HUES6 (cell line): ENCODE data around the gene CCL17.

Source experiments
- H3K27ac ChIP-seq: 2 replicates; pipeline ENCODE4 v1.7.0; 2013; ENCODE audit warnings: low read depth, mild to moderate bottlenecking, low read length, inconsistent platforms
- H3K27me3 ChIP-seq: 2 replicates; pipeline ENCODE4 v1.6.1; 2013; ENCODE audit warnings: low read length; ENCODE audit not compliant: control insufficient read depth, insufficient read depth
- H3K36me3 ChIP-seq: 2 replicates; pipeline ENCODE4 v1.6.1; 2013; ENCODE audit warnings: low read length; ENCODE audit not compliant: control insufficient read depth, insufficient read depth
- H3K4me1 ChIP-seq: 2 replicates; pipeline ENCODE4 v1.6.1; 2013; ENCODE audit warnings: low read length; ENCODE audit not compliant: control insufficient read depth, insufficient read depth
- H3K4me3 ChIP-seq: 2 replicates; pipeline ENCODE4 v1.5.1; 2013; ENCODE audit warnings: low read depth, low read length
- H3K9ac ChIP-seq: one replicate; pipeline ENCODE4 v1.6.1; 2013; ENCODE audit warnings: mild to moderate bottlenecking, low read length
- H3K9me3 ChIP-seq: 2 replicates; pipeline ENCODE4 v1.6.1; 2013; ENCODE audit warnings: low read depth, low read length; ENCODE audit not compliant: control insufficient read depth, insufficient read depth

The CCL17 gene

GRCh38 chr16:57403965-57404817, at the start of gene CCL17:
TSS of gene CCL17 (plus strand) at chr16:57404767. CDS start at chr16:57413933, 9,166 bp downstream.
- Histone ChIP-seq H3K9me3 (no peaks in the 10 kb centered on the region), H3K4me3 (no peak within 1 kb of the TSS), H3K9ac (no peak within 1 kb of the TSS), H3K27me3 (0 out of 2 replicates have a peak, but pooled peaks cover 4% of the 10 kb centered on the region), H3K36me3 (no peaks in the 10 kb centered on the region), H3K4me1 (no peaks in the 10 kb centered on the region), H3K27ac (no peak within 1 kb of the TSS)

GRCh38 chr16:57355898-57356414, 48.6 kb upstream of the CCL17 start:
- H3K4me3 ChIP-seq, result no peak overlapping the region
- no peaks in the 10 kb centered on the region for H3K36me3 ChIP-seq
- peaks cover 3% of the 10 kb centered on the region; the same call in 1 of the 2 replicates for H3K4me1 ChIP-seq
- no peaks in the 10 kb centered on the region for H3K9me3 ChIP-seq
- no peak overlapping the region for H3K27ac ChIP-seq
- no peaks in the 10 kb centered on the region for H3K27me3 ChIP-seq
- no peak overlapping the region for H3K9ac ChIP-seq

GRCh38 chr16:57356547-57356946, 48.0 kb upstream of the CCL17 start:
- H3K27me3 ChIP-seq, result no peaks in the 10 kb centered on the region
- peaks cover 3% of the 10 kb centered on the region; the same call in 1 of the 2 replicates for H3K4me1 ChIP-seq
- H3K36me3 ChIP-seq, result no peaks in the 10 kb centered on the region
- no peak overlapping the region for H3K27ac ChIP-seq
- no peaks in the 10 kb centered on the region for H3K9me3 ChIP-seq
- H3K4me3 ChIP-seq, result no peak overlapping the region
- H3K9ac ChIP-seq, result no peak overlapping the region

- Histone ChIP-seq H3K9me3 (no peaks in the 10 kb centered on the region), H3K27me3 (no peaks in the 10 kb centered on the region), H3K4me1 (peaks cover 3% of the 10 kb centered on the region; the same call in 1 of the 2 replicates), H3K4me3 (no peak overlapping the region), H3K27ac (no peak overlapping the region), H3K9ac (no peak overlapping the region), H3K36me3 (no peaks in the 10 kb centered on the region)
Measured at GRCh38 chr16:57357330-57358085, 47.1 kb upstream of the CCL17 start.

GRCh38 chr16:57358086-57358420, 46.5 kb upstream of the CCL17 start:
- no peak overlapping the region for H3K27ac ChIP-seq
- no peaks in the 10 kb centered on the region for H3K27me3 ChIP-seq
- H3K9ac ChIP-seq, result no peak overlapping the region
- H3K4me3 ChIP-seq, result no peak overlapping the region
- H3K4me1 ChIP-seq, result peaks cover 3% of the 10 kb centered on the region; the same call in 1 of the 2 replicates
- no peaks in the 10 kb centered on the region for H3K36me3 ChIP-seq
- H3K9me3 ChIP-seq, result no peaks in the 10 kb centered on the region

GRCh38 chr16:57358527-57359095, 46.0 kb upstream of the CCL17 start, which contains the start of gene CCL22:
TSS of gene CCL22 (plus strand) at chr16:57358783. CDS start at chr16:57358817, 34 bp downstream.
- Histone ChIP-seq H3K9me3 (no peaks in the 10 kb centered on the region), H3K4me1 (peaks cover 3% of the 10 kb centered on the region; the same call in 1 of the 2 replicates), H3K27ac (no peak within 1 kb of the TSS), H3K9ac (no peak within 1 kb of the TSS), H3K36me3 (no peaks in the 10 kb centered on the region), H3K27me3 (no peaks in the 10 kb centered on the region), H3K4me3 (no peak within 1 kb of the TSS)

- Histone ChIP-seq H3K36me3 (no peaks in the 10 kb centered on the region), H3K4me3 (no peak overlapping the region), H3K27me3 (no peaks in the 10 kb centered on the region), H3K4me1 (peaks cover 3% of the 10 kb centered on the region; the same call in 1 of the 2 replicates), H3K9me3 (no peaks in the 10 kb centered on the region), H3K27ac (no peak overlapping the region), H3K9ac (no peak overlapping the region)
Measured at GRCh38 chr16:57360321-57360935, 44.1 kb upstream of the CCL17 start.

GRCh38 chr16:57361404-57361803, 43.2 kb upstream of the CCL17 start:
- no peak overlapping the region for H3K27ac ChIP-seq
- no peaks in the 10 kb centered on the region for H3K27me3 ChIP-seq
- no peaks in the 10 kb centered on the region for H3K36me3 ChIP-seq
- peaks cover 3% of the 10 kb centered on the region; the same call in 1 of the 2 replicates for H3K4me1 ChIP-seq
- H3K9ac ChIP-seq, result no peak overlapping the region
- H3K9me3 ChIP-seq, result no peaks in the 10 kb centered on the region
- H3K4me3 ChIP-seq, result no peak overlapping the region

- Histone ChIP-seq H3K27me3 (no peaks in the 10 kb centered on the region), H3K27ac (no peak overlapping the region)
Measured at GRCh38 chr16:57364143-57364542, 40.4 kb upstream of the CCL17 start.

GRCh38 chr16:57366544-57367040, 38.0 kb upstream of the CCL17 start:
- Histone ChIP-seq H3K36me3 (no peaks in the 10 kb centered on the region), H3K9me3 (no peaks in the 10 kb centered on the region), H3K27me3 (no peaks in the 10 kb centered on the region), H3K9ac (no peak overlapping the region), H3K4me3 (no peak overlapping the region), H3K4me1 (peaks cover 2% of the 10 kb centered on the region; the same call in 1 of the 2 replicates), H3K27ac (no peak overlapping the region)

More at GRCh38 chr16:57364143-57364542, 40.4 kb upstream of the CCL17 start:
- Histone ChIP-seq H3K9me3 (no peaks in the 10 kb centered on the region), H3K36me3 (no peaks in the 10 kb centered on the region), H3K4me3 (no peak overlapping the region), H3K9ac (no peak overlapping the region), H3K4me1 (no peaks in the 10 kb centered on the region)
